ENCODE data around the gene ARMC9. TPM values are rescaled to one million over a fixed set of nuclear protein-coding genes. Genes with fewer than 3 reads are reported as not detected.

ARMC9 gene
- total and polyA plus RNA-seq, 2 donors (not counting 3 experiments of a cell fraction or from before 2014, with no cell fraction given), result 16.4 to 24.2 TPM

GRCh38 chr2:231185050-231185725 is 13.2 kb upstream of the ARMC9 start:
- CTCF ChIA-PET, result interaction anchor here (1.3 to 5.1 kb wide), 3 partner anchors 25 to 81 kb away, joined by 3 to 30 read pairs (median 3); no protein-coding TSS in a partner anchor
- H3K4me3 ChIP-seq (replicated peaks in 1 of 3; ENCODE audit: insufficient read depth in 1 of 3, low read depth in 1 of 3, low read length in 3 of 3), result no peak overlapping the region
- BruUV-seq (replicated peaks), result no TSS peak
- no peaks in the 10 kb centered on the region for H3K27me3 ChIP-seq (ENCODE audit: control insufficient read depth in 2 of 2, insufficient read depth in 2 of 2, low read length in 2 of 2)
- dilution Hi-C loops (cut with MboI; ENCODE audit: extremely low pct_ligation_motif_present, low sequenced_read_pairs), result no loop called here
- peak overlapping the region; percentile 9 for H3K4me2 ChIP-seq (ENCODE audit: insufficient read depth, low read length)
- H3K79me2 ChIP-seq (ENCODE audit: control insufficient read depth, insufficient read depth, low read length), result no peaks in the 10 kb centered on the region
- H4K20me1 ChIP-seq (replicated peaks; ENCODE audit: control insufficient read depth, extremely low read depth, insufficient read depth, low read length), result no peaks in the 10 kb centered on the region
- peak; percentile 80 for FAIRE-seq
- H3K4me1 ChIP-seq (ENCODE audit: control insufficient read depth, extremely low read depth, insufficient read depth, low read length), result peaks cover 46% of the 10 kb centered on the region
- intact Hi-C loops (cut with micrococcal nuclease), result no loop called here
- peak overlapping the region; percentile 70 for H3K27ac ChIP-seq (ENCODE audit: insufficient read depth, low read depth, low read length)
- H3K36me3 ChIP-seq (ENCODE audit: control insufficient read depth in 2 of 2, extremely low read depth in 1 of 2, insufficient read depth in 2 of 2, low read length in 2 of 2), result no peaks in the 10 kb centered on the region
- DNase-seq (ENCODE audit: low read depth, low spot score), result peak; percentile 56
- no peak for TF ChIP-seq CTCF (IDR thresholded peaks at IDR 0.05; ENCODE audit: extremely low read depth in 1 of 2, insufficient read depth in 1 of 2, low read depth in 1 of 2, low read length in 2 of 2)
- POLR2A ChIA-PET, result no interaction called here
- no peaks in the 10 kb centered on the region for H3K9me1 ChIP-seq (replicated peaks; ENCODE audit: control insufficient read depth, extremely low read depth, insufficient read depth, low read length)
- H3K9me3 ChIP-seq (replicated peaks; ENCODE audit: control insufficient read depth, insufficient read depth, low read length), result no peaks in the 10 kb centered on the region
- H2AFZ ChIP-seq (ENCODE audit: low read depth, low read length), result peak overlapping the region; percentile 83
- H3K9ac ChIP-seq (replicated peaks; ENCODE audit: extremely low read depth, insufficient read depth, low read length), result no peak overlapping the region

GRCh38 chr2:231185886-231186285 is 12.5 kb upstream of the ARMC9 start:
- CTCF ChIA-PET, result interaction anchor here (1.3 to 5.1 kb wide), 3 partner anchors 26 to 82 kb away, joined by 3 to 30 read pairs (median 3); no protein-coding TSS in a partner anchor
- peak overlapping the region; percentile 7 for H2AFZ ChIP-seq (ENCODE audit: low read depth, low read length)

More at GRCh38 chr2:231185886-231186285, 12.5 kb upstream of the ARMC9 start:
- H4K20me1 ChIP-seq (replicated peaks; ENCODE audit: control insufficient read depth, extremely low read depth, insufficient read depth, low read length), result no peaks in the 10 kb centered on the region
- peak overlapping the region; percentile 70 for H3K27ac ChIP-seq (ENCODE audit: insufficient read depth, low read depth, low read length)
- H3K9ac ChIP-seq (replicated peaks; ENCODE audit: extremely low read depth, insufficient read depth, low read length), result no peak overlapping the region
- POLR2A ChIA-PET, result no interaction called here
- H3K79me2 ChIP-seq (ENCODE audit: control insufficient read depth, insufficient read depth, low read length), result no peaks in the 10 kb centered on the region
- H3K9me3 ChIP-seq (replicated peaks; ENCODE audit: control insufficient read depth, insufficient read depth, low read length), result no peaks in the 10 kb centered on the region
- DNase-seq (ENCODE audit: low read depth, low spot score) (no peak), FAIRE-seq (no peak)
- H3K27me3 ChIP-seq (ENCODE audit: control insufficient read depth in 2 of 2, insufficient read depth in 2 of 2, low read length in 2 of 2), result no peaks in the 10 kb centered on the region
- dilution Hi-C loops (cut with MboI; ENCODE audit: extremely low pct_ligation_motif_present, low sequenced_read_pairs), result no loop called here
- H3K4me1 ChIP-seq (ENCODE audit: control insufficient read depth, extremely low read depth, insufficient read depth, low read length), result peaks cover 47% of the 10 kb centered on the region
- no peak for TF ChIP-seq JUN (IDR thresholded peaks at IDR 0.05; ENCODE audit: borderline replicate concordance, insufficient read depth, insufficient read length, low read depth)
- no peak for TF ChIP-seq CTCF (IDR thresholded peaks at IDR 0.05; ENCODE audit: extremely low read depth in 1 of 2, insufficient read depth in 1 of 2, low read depth in 1 of 2, low read length in 2 of 2)
- no peak for TF ChIP-seq GATA2 (IDR thresholded peaks at IDR 0.05; ENCODE audit: insufficient read depth, insufficient read length, low read depth, low read length)
- TF ChIP-seq MAX (IDR thresholded peaks at IDR 0.05; ENCODE audit: insufficient read depth, insufficient read length), result no peak
- no peak for TF ChIP-seq EZH2 (IDR thresholded peaks at IDR 0.05; ENCODE audit: borderline replicate concordance, low read depth, low read length, severe bottlenecking)
- no peak for TF ChIP-seq MYC (IDR thresholded peaks at IDR 0.05; ENCODE audit: low read depth, low read length)
- TF ChIP-seq FOS (IDR thresholded peaks at IDR 0.05; ENCODE audit: borderline replicate concordance, insufficient read depth, low read length), result no peak
- no peak for TF ChIP-seq POLR2AphosphoS5 (IDR thresholded peaks at IDR 0.05; ENCODE audit: insufficient read depth, low read depth, low read length)
- no peak for TF ChIP-seq POLR2A (IDR thresholded peaks at IDR 0.05; ENCODE audit: low read depth, low read length)
- H3K9me1 ChIP-seq (replicated peaks; ENCODE audit: control insufficient read depth, extremely low read depth, insufficient read depth, low read length), result no peaks in the 10 kb centered on the region
- H3K4me2 ChIP-seq (ENCODE audit: insufficient read depth, low read length), result no peak overlapping the region
- intact Hi-C loops (cut with micrococcal nuclease), result no loop called here
- H3K4me3 ChIP-seq (replicated peaks in 1 of 3; ENCODE audit: insufficient read depth in 1 of 3, low read depth in 1 of 3, low read length in 3 of 3), result no peak overlapping the region
- no TSS peak for BruUV-seq (replicated peaks)
- H3K36me3 ChIP-seq (ENCODE audit: control insufficient read depth in 2 of 2, extremely low read depth in 1 of 2, insufficient read depth in 2 of 2, low read length in 2 of 2), result no peaks in the 10 kb centered on the region

All from endothelial cell of umbilical vein (primary cell).